ENCODE data around the gene PDE11A. TPM values are rescaled to one million over a fixed set of nuclear protein-coding genes. Genes with fewer than 3 reads are reported as not detected.

PDE11A gene
- total and polyA plus RNA-seq, 4 donors: 0.03 to 1.2 (median 0.58) TPM

DNA sequence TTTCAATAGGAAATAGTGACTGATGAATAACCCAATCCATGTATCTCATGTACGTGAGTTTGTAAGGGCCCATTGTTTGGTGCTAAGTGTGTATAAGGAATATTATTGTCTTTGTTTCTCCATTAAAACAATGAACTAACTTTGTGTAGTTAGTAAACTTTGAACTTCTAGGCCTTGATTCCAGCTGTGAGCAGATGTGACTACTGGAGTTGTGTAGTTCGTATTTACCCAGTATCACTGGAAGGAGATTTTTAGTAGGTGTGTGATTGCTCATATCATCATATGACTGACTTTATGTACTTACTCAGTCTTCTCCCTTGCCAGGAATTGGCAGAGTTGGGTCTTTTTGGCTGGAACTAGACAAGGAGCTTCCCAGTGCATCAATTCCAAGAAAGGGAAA, 452.6 kb downstream of the PDE11A start:
- no peak for ATAC-seq (ENCODE audit: low FRiP score)
- Histone ChIP-seq H3K9me3 (ENCODE audit: control insufficient read depth, low read length) (no peaks in the 10 kb centered on the region), H3K4me1 (ENCODE audit: control insufficient read depth in 1 of 2, insufficient read depth in 2 of 2, low read length in 2 of 2) (no peaks in the 10 kb centered on the region), H3K27ac (ENCODE audit: low read depth in 1 of 2, low read length in 2 of 2) (no peak overlapping the region), H3K36me3 (ENCODE audit: control insufficient read depth in 1 of 2, insufficient read depth in 2 of 2, low read length in 1 of 2) (no peaks in the 10 kb centered on the region), H3K27me3 (ENCODE audit: control insufficient read depth in 1 of 2, insufficient read depth in 2 of 2, low read length in 1 of 2) (no peaks in the 10 kb centered on the region), H3K4me3 (ENCODE audit: low read length in 2 of 2) (no peak overlapping the region)
- no peak for DNase-seq
- WGBS, 2 donors: 93 to 100% methylated on average over 2 of the region's 2 CpGs
- intact Hi-C loops (cut with DNase I): loop anchor here (5.0 to 10.0 kb wide), 3 partner anchors 68 to 475 kb away; a partner anchor contains a TSS

DNA sequence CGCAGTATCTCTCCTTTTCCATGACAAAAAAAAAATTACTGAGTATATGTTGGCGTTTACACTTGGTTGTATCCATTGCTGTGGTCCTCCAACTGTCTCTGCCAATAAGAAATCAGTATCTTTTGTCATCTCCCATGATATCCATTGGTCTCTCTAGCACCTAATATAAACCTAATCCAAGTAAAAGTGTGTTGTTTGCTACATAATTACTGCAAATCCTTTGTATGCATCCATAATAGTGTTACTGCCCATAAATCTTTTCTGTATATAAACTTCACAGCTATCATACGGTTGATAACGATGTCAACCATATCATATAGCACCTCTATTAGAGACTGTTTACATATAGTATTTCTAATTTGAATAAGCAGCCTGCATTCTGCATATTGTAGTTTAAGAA, 453.1 kb downstream of the PDE11A start:
- H3K4me1 ChIP-seq (ENCODE audit: control insufficient read depth in 1 of 2, insufficient read depth in 2 of 2, low read length in 2 of 2): no peaks in the 10 kb centered on the region
- H3K36me3 ChIP-seq (ENCODE audit: control insufficient read depth in 1 of 2, insufficient read depth in 2 of 2, low read length in 1 of 2): no peaks in the 10 kb centered on the region
- no peak overlapping the region for H3K27ac ChIP-seq (ENCODE audit: low read depth in 1 of 2, low read length in 2 of 2)
- H3K4me3 ChIP-seq (ENCODE audit: low read length in 2 of 2): peak overlapping the region in 1 of 2 donors; percentile 50
- no peaks in the 10 kb centered on the region for H3K27me3 ChIP-seq (ENCODE audit: control insufficient read depth in 1 of 2, insufficient read depth in 2 of 2, low read length in 1 of 2)
- DNase-seq (no peak), ATAC-seq (ENCODE audit: low FRiP score) (no peak)
- 83 to 87% methylated on average over 4 of the region's 4 CpGs for WGBS, 2 donors
- intact Hi-C loops (cut with DNase I): loop anchor here (5.0 to 10.0 kb wide), 3 partner anchors 67 to 475 kb away; a partner anchor contains a TSS
- no peaks in the 10 kb centered on the region for H3K9me3 ChIP-seq (ENCODE audit: control insufficient read depth, low read length)

DNA sequence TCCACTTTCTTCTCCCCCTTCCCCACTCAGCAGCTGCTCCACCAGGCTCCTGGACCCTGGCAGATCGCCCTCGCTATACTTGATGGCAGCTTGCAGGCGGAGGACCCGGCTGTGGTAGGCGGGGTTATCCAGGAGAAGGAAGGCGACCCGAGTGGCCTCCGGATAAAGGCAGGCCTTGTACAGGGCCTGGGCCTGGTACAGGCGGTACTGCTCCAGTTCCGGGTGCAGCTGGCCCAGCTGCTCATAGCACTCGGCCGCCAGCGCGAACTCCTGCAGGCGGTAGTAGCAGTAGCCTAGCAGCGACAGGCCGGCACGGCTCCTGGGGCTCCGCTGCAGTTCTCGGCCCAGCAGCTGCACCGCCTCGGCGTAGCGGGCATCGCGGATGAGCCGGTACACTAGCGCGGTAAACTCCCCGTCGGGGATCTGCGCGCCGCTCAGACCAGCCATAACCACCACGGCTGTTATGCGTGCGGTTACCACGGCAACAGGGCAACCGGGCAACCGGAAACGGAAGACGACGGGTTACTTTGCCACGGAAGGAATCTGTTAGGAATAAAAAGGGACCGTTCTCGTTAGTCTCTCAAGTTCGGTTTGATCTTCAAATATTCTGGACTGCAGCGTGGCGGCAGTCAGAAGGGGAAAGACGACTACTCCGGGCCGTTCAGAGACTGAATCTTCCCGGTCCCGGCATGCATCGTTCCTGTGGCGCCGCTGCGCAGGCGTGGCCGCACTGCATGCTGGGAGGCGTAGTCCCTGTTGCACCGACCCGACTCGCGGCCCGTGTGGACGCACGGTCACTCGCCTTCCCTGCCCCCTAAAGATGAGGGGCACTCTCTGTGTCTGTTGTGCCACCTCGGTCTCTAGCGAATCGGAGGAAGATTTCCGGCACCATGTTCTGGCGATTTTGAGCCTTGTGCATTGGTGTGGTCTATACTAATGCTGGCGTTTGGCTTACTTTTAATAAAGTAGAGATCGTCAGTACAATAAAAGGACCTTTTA, 454.0 kb downstream of the PDE11A start:
- Histone ChIP-seq H3K4me1 (ENCODE audit: control insufficient read depth in 1 of 2, insufficient read depth in 2 of 2, low read length in 2 of 2) (no peaks in the 10 kb centered on the region), H3K36me3 (ENCODE audit: control insufficient read depth in 1 of 2, insufficient read depth in 2 of 2, low read length in 1 of 2) (no peaks in the 10 kb centered on the region), H3K4me3 (ENCODE audit: low read length in 2 of 2) (peak overlapping the region; percentile 50 to 66), H3K27ac (ENCODE audit: low read depth in 1 of 2, low read length in 2 of 2) (peak overlapping the region in 1 of 2 donors; percentile 85), H3K9me3 (ENCODE audit: control insufficient read depth, low read length) (no peaks in the 10 kb centered on the region), H3K27me3 (ENCODE audit: control insufficient read depth in 1 of 2, insufficient read depth in 2 of 2, low read length in 1 of 2) (no peaks in the 10 kb centered on the region)
- DNase-seq (peak; percentile 96 to 97), ATAC-seq (ENCODE audit: low FRiP score) (peak; percentile 98)
- intact Hi-C loops (cut with DNase I): loop anchor here (5.0 to 10.0 kb wide), 3 partner anchors 66 to 474 kb away; a partner anchor contains a TSS
- 1 to 3% methylated on average over 69 to 76 of the region's 76 CpGs for WGBS, 2 donors

DNA sequence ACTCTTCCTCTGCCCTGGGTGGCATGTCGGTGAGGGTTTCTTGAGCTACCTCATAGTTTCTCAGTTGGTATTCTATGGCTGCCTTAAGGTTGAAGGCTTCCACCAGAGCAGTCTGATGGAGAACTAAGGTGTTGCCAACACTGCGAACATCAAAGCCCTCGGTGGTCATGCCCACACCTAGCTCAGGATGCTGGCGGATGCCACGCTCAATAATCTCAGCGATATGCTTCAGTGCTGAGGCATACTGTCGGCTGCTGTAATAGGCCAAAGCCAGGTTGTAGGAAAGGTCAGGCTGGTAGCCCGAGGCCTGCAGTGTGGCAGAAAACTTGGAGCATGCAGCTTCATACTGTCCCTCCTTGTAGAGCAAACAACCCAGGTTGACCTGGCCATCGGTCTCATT, 454.7 kb downstream of the PDE11A start:
- H3K36me3 ChIP-seq (ENCODE audit: control insufficient read depth in 1 of 2, insufficient read depth in 2 of 2, low read length in 1 of 2): no peaks in the 10 kb centered on the region
- intact Hi-C loops (cut with DNase I): loop anchor here (5.0 to 10.0 kb wide), 3 partner anchors 66 to 473 kb away; a partner anchor contains a TSS
- no peak for DNase-seq
- WGBS, 2 donors: 86 to 90% methylated on average over 9 of the region's 9 CpGs
- H3K9me3 ChIP-seq (ENCODE audit: control insufficient read depth, low read length): no peaks in the 10 kb centered on the region
- no peaks in the 10 kb centered on the region for H3K27me3 ChIP-seq (ENCODE audit: control insufficient read depth in 1 of 2, insufficient read depth in 2 of 2, low read length in 1 of 2)
- no peak for ATAC-seq (ENCODE audit: low FRiP score)
- H3K4me1 ChIP-seq (ENCODE audit: control insufficient read depth in 1 of 2, insufficient read depth in 2 of 2, low read length in 2 of 2): no peaks in the 10 kb centered on the region
- no peak overlapping the region for H3K4me3 ChIP-seq (ENCODE audit: low read length in 2 of 2)
- H3K27ac ChIP-seq (ENCODE audit: low read depth in 1 of 2, low read length in 2 of 2): no peak overlapping the region

DNA sequence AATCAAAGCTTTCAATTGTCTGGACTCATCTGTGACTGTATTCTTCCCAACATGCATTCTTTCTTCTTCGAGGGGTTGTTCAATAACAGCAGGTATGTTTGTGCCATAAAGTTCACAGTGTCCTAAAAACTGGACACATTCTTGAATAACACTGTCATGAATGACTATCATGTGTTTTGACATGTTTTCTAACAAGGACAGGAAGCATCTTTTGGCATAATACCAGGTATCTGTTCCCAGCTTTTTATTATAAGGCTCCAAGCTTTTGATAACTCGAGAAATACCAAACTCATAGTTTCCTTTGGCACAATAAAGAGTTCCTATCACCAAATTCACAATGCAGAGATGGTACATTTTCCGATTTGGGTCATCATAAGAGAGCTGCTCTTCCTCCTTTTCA, 455.8 kb downstream of the PDE11A start:
- Histone ChIP-seq H3K4me1 (ENCODE audit: control insufficient read depth in 1 of 2, insufficient read depth in 2 of 2, low read length in 2 of 2) (no peaks in the 10 kb centered on the region), H3K27me3 (ENCODE audit: control insufficient read depth in 1 of 2, insufficient read depth in 2 of 2, low read length in 1 of 2) (no peaks in the 10 kb centered on the region), H3K36me3 (ENCODE audit: control insufficient read depth in 1 of 2, insufficient read depth in 2 of 2, low read length in 1 of 2) (no peaks in the 10 kb centered on the region), H3K9me3 (ENCODE audit: control insufficient read depth, low read length) (no peaks in the 10 kb centered on the region), H3K27ac (ENCODE audit: low read depth in 1 of 2, low read length in 2 of 2) (no peak overlapping the region), H3K4me3 (ENCODE audit: low read length in 2 of 2) (no peak overlapping the region)
- no peak for ATAC-seq (ENCODE audit: low FRiP score)
- WGBS, 2 donors: 65 to 93% methylated on average over 2 to 3 of the region's 3 CpGs
- intact Hi-C loops (cut with DNase I): loop anchor here (5.0 to 10.0 kb wide), 3 partner anchors 64 to 472 kb away; a partner anchor contains a TSS
- DNase-seq: no peak

DNA sequence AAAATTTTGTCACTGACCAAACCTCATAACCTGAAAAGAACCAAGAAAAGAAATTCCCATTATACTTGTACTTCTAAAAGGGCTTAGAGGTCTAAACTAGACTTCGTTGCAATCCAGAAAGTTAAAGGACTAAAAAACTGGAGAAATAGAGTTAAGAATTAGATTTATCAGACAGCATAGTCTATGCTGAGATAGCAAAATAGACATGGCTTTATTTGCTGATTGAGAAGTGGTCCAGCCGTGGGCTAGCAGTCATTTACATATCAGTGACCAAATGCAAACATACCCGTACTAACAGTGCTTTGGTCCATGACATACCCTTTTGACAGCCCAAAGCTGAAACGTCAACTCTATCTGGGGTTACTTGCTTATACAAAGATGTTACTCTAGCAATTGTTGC, 456.5 kb downstream of the PDE11A start:
- ATAC-seq (ENCODE audit: low FRiP score) (no peak), DNase-seq (no peak)
- Histone ChIP-seq H3K4me3 (ENCODE audit: low read length in 2 of 2) (no peak overlapping the region), H3K27me3 (ENCODE audit: control insufficient read depth in 1 of 2, insufficient read depth in 2 of 2, low read length in 1 of 2) (no peaks in the 10 kb centered on the region), H3K9me3 (ENCODE audit: control insufficient read depth, low read length) (no peaks in the 10 kb centered on the region), H3K27ac (ENCODE audit: low read depth in 1 of 2, low read length in 2 of 2) (no peak overlapping the region), H3K36me3 (ENCODE audit: control insufficient read depth in 1 of 2, insufficient read depth in 2 of 2, low read length in 1 of 2) (no peaks in the 10 kb centered on the region), H3K4me1 (ENCODE audit: control insufficient read depth in 1 of 2, insufficient read depth in 2 of 2, low read length in 2 of 2) (no peaks in the 10 kb centered on the region)
- 86 to 90% methylated on average over 4 of the region's 4 CpGs for WGBS, 2 donors
- intact Hi-C loops (cut with DNase I): loop anchor here (5.0 to 10.0 kb wide), 3 partner anchors 64 to 471 kb away; a partner anchor contains a TSS

DNA sequence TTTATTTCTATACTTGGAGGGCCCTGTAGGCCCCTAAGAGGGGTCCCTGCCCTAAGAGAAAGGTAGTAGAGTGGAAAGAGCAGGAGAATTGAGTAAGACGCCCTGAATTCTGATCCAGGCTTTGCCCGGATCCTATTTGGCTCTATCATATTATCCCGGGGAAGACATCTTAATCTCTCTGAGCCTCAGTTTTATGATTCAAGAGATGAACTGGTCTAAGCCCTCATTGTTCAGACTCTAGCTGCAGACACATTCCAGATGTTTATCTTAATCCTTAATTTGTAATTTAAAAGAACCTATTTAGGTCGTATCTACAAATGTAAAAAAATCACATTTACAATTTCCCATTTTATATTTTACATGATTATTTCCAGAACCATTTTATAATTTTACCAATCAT, 459.9 kb downstream of the PDE11A start:
- DNase-seq (no peak), ATAC-seq (ENCODE audit: low FRiP score) (no peak)
- no peak overlapping the region for H3K27ac ChIP-seq (ENCODE audit: low read depth in 1 of 2, low read length in 2 of 2)
- H3K36me3 ChIP-seq (ENCODE audit: control insufficient read depth in 1 of 2, insufficient read depth in 2 of 2, low read length in 1 of 2): no peaks in the 10 kb centered on the region
- H3K4me3 ChIP-seq (ENCODE audit: low read length in 2 of 2): no peak overlapping the region
- no peaks in the 10 kb centered on the region for H3K27me3 ChIP-seq (ENCODE audit: control insufficient read depth in 1 of 2, insufficient read depth in 2 of 2, low read length in 1 of 2)
- intact Hi-C loops (cut with DNase I): loop anchor here in 1 of 2 donors (10.0 kb wide), 1 partner anchor 468 kb away; no protein-coding TSS in a partner anchor
- WGBS, 2 donors: 81 to 82% methylated on average over 4 of the region's 4 CpGs
- H3K9me3 ChIP-seq (ENCODE audit: control insufficient read depth, low read length): no peaks in the 10 kb centered on the region
- no peaks in the 10 kb centered on the region for H3K4me1 ChIP-seq (ENCODE audit: control insufficient read depth in 1 of 2, insufficient read depth in 2 of 2, low read length in 2 of 2)

DNA sequence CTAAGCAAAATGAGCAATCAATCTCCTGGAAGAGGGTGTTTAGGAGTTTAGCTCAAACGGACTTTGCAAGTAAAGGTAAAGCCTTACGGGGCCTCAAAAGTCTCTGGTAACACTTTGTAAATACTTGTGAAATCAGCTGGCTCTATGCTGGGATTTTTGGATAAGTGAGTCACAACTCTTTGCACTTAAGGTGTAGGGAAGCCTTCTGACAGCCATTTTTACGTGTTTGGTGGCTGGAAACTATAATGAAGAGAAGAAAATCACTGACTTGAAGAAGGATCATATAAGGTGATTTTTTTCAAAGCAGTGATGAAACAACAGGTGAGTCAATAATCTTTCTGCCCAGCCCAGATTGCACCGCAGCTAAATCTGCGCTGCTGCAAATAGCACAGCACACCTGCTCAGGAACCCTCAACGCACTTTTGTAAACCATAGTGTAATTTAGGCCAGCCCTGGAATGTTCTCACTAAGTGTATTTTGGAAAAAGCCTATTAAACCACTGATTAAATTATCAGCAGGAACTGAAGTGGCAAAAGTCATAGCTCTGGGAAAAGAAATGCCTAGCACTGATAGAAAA, 461.2 kb downstream of the PDE11A start:
- intact Hi-C loops (cut with DNase I): loop anchor here in 1 of 2 donors (10.0 kb wide), 1 partner anchor 467 kb away; no protein-coding TSS in a partner anchor
- H3K4me1 ChIP-seq (ENCODE audit: control insufficient read depth in 1 of 2, insufficient read depth in 2 of 2, low read length in 2 of 2): no peaks in the 10 kb centered on the region

More for the DNA sequence above, 461.2 kb downstream of the PDE11A start:
- H3K27ac ChIP-seq (ENCODE audit: low read depth in 1 of 2, low read length in 2 of 2): no peak overlapping the region
- H3K36me3 ChIP-seq (ENCODE audit: control insufficient read depth in 1 of 2, insufficient read depth in 2 of 2, low read length in 1 of 2): no peaks in the 10 kb centered on the region
- DNase-seq: no peak
- H3K4me3 ChIP-seq (ENCODE audit: low read length in 2 of 2): no peak overlapping the region
- WGBS, 2 donors: 68 to 73% methylated on average over 6 of the region's 6 CpGs
- H3K27me3 ChIP-seq (ENCODE audit: control insufficient read depth in 1 of 2, insufficient read depth in 2 of 2, low read length in 1 of 2): no peaks in the 10 kb centered on the region
- ATAC-seq (ENCODE audit: low FRiP score): no peak
- no peaks in the 10 kb centered on the region for H3K9me3 ChIP-seq (ENCODE audit: control insufficient read depth, low read length)
